Calu3 (cell line): ENCODE data around the gene DOCK1. TPM values are rescaled to one million over a fixed set of nuclear protein-coding genes. Genes with fewer than 3 reads are reported as not detected.

Experiments
- BruUV-seq: library from RNA; stranded (reverse); fragments of 400-500 nt; replicated peaks from 2 replicates; lab custom pipeline; 2021; lab: Mats Ljungman, UMichigan
- CTCF ChIA-PET: fragments of 300-600 bp; sonication (Branson Sonifier 250); formaldehyde crosslinking; loops from one replicate; lab custom pipeline; 2022; ENCODE audit warnings: antibody characterized with exemption; lab: Charles Lee
- DNase-seq: peaks from one replicate; pipeline ENCODE4 v3.0.0; 2022
- H3K27ac Mint-ChIP-seq: one replicate; pipeline ENCODE4 v1.8.0; 2022; ENCODE audit warnings: mixed read lengths; ENCODE audit not compliant: unreplicated experiment
- H3K27me3 Mint-ChIP-seq: one replicate; pipeline ENCODE4 v1.8.0; 2022; ENCODE audit warnings: mixed read lengths; ENCODE audit not compliant: unreplicated experiment
- H3K36me3 Mint-ChIP-seq: one replicate; pipeline ENCODE4 v1.8.0; 2022; ENCODE audit warnings: mild to moderate bottlenecking, moderate library complexity, mixed read lengths; ENCODE audit not compliant: insufficient read depth, unreplicated experiment
- H3K4me1 Mint-ChIP-seq: one replicate; pipeline ENCODE4 v1.8.0; 2022; ENCODE audit warnings: mild to moderate bottlenecking, low read depth, mixed read lengths; ENCODE audit not compliant: unreplicated experiment
- H3K4me3 Mint-ChIP-seq: one replicate; pipeline ENCODE4 v1.8.0; 2022; ENCODE audit warnings: mild to moderate bottlenecking, low read depth, moderate library complexity, mixed read lengths; ENCODE audit not compliant: unreplicated experiment
- H3K9me3 Mint-ChIP-seq: one replicate; pipeline ENCODE4 v1.8.0; 2022; ENCODE audit warnings: low read depth, mixed read lengths; ENCODE audit not compliant: unreplicated experiment
- CTCF ChIP-seq: fragments of 200-600 bp; IDR thresholded peaks from one replicate; pipeline ENCODE4 v1.8.0; 2022; ENCODE audit warnings: antibody characterized with exemption; ENCODE audit not compliant: unreplicated experiment
- intact Hi-C: fragments of 100-400 bp; cut with micrococcal nuclease; formaldehyde crosslinking; loops from one replicate; pipeline ENCODE4 v1.10.0; 2022; ENCODE audit not compliant: unreplicated experiment
- total RNA-seq: library from RNA; stranded (reverse); gene quantifications from 2 replicates; pipeline ENCODE4 v1.2.3, GENCODE V29; 2022

The DOCK1 gene
- total RNA-seq, 1 experiment from 2014 or later: 34.2 TPM

GRCh38 chr10:126917375-126917774 lies 12.1 kb downstream of the DOCK1 start:
- intact Hi-C loops: no loop called here
- H3K4me3 Mint-ChIP-seq: no peak overlapping the region
- CTCF ChIA-PET: no interaction called here
- H3K4me1 Mint-ChIP-seq: no peaks in the 10 kb centered on the region
- BruUV-seq: no TSS peak
- no peaks in the 10 kb centered on the region for H3K9me3 Mint-ChIP-seq
- no peak for DNase-seq
- TF ChIP-seq CTCF: no peak
- H3K36me3 Mint-ChIP-seq: no peaks in the 10 kb centered on the region
- no peak overlapping the region for H3K27ac Mint-ChIP-seq
- H3K27me3 Mint-ChIP-seq: no peaks in the 10 kb centered on the region

- no peak for TF ChIP-seq CTCF
- BruUV-seq: no TSS peak
- H3K27ac Mint-ChIP-seq: no peak overlapping the region
- intact Hi-C loops: no loop called here
- no peaks in the 10 kb centered on the region for H3K36me3 Mint-ChIP-seq
- CTCF ChIA-PET: no interaction called here
- no peak overlapping the region for H3K4me3 Mint-ChIP-seq
- H3K9me3 Mint-ChIP-seq: no peaks in the 10 kb centered on the region
- no peak for DNase-seq
- H3K4me1 Mint-ChIP-seq: no peaks in the 10 kb centered on the region
- no peaks in the 10 kb centered on the region for H3K27me3 Mint-ChIP-seq
These were observed 13.0 kb downstream of the DOCK1 start for GRCh38 chr10:126917975-126918908.

GRCh38 chr10:126919426-126919825 lies 14.2 kb downstream of the DOCK1 start:
- no peaks in the 10 kb centered on the region for H3K36me3 Mint-ChIP-seq
- CTCF ChIA-PET: no interaction called here
- DNase-seq: no peak
- no peaks in the 10 kb centered on the region for H3K27me3 Mint-ChIP-seq
- intact Hi-C loops: no loop called here
- no peak overlapping the region for H3K27ac Mint-ChIP-seq
- H3K4me3 Mint-ChIP-seq: no peak overlapping the region
- no peaks in the 10 kb centered on the region for H3K4me1 Mint-ChIP-seq
- TF ChIP-seq CTCF: no peak
- no TSS peak for BruUV-seq
- no peaks in the 10 kb centered on the region for H3K9me3 Mint-ChIP-seq

- no peaks in the 10 kb centered on the region for H3K9me3 Mint-ChIP-seq
- no peaks in the 10 kb centered on the region for H3K27me3 Mint-ChIP-seq
- no peaks in the 10 kb centered on the region for H3K4me1 Mint-ChIP-seq
- intact Hi-C loops: no loop called here
- no peak overlapping the region for H3K27ac Mint-ChIP-seq
- no peak overlapping the region for H3K4me3 Mint-ChIP-seq
- DNase-seq: no peak
- no TSS peak for BruUV-seq
- H3K36me3 Mint-ChIP-seq: no peaks in the 10 kb centered on the region
- CTCF ChIA-PET: no interaction called here
- TF ChIP-seq CTCF: no peak
These were observed 15.9 kb downstream of the DOCK1 start for GRCh38 chr10:126921162-126921561.
